K562 (cell line): ENCODE measurements around the gene FLRT1. TPM values are rescaled to one million over a fixed set of nuclear protein-coding genes. Genes with fewer than 3 reads are reported as not detected.

Source experiments
- ATAC-seq: fragments of 200-7000 bp; cut with Tn5 transposase; 3 replicates; pipeline ENCODE4 v1.9.1; 2020; ENCODE audit warnings: moderate library complexity
- BruUV-seq: library from RNA; stranded (reverse); fragments of 400-500 nt; replicated peaks from 2 replicates; lab custom pipeline; 2021; lab: Mats Ljungman, UMichigan
- CTCF ChIA-PET: fragments of 300-600 bp; formaldehyde crosslinking; extraction: SDS; loops from one replicate; lab custom pipeline; 2021; ENCODE audit warnings: low intra/inter-chr PET ratio; lab: Yijun Ruan, JAX
- POLR2A ChIA-PET: fragments of 300-600, 350-650 bp; sonication (Branson Sonifier 250); formaldehyde crosslinking; extraction: SDS; loops from one replicate; lab custom pipeline; 2021; ENCODE audit warnings: antibody characterized with exemption, inconsistent platforms; lab: Yijun Ruan, JAX
- DNase-seq, 4 experiments: peaks; one replicate each; pipeline versions ENCODE4 v3.0.0 to v3.0.0-alpha.2; 2011 to 2018; ENCODE audit warnings: low spot score in 3 of 4, mixed read lengths in 3 of 4; ENCODE audit errors: extremely low read depth in 1 of 4
- FAIRE-seq: peaks from 2 replicates; lab custom pipeline; 2011; peaks lifted over from hg19 to GRCh38; lab: Jason Lieb, UNC
- H2AFZ ChIP-seq: 2 replicates; pipeline ENCODE4 v1.6.0; 2011; ENCODE audit warnings: low read depth, low read length, control low read depth, inconsistent platforms
- H3K27ac ChIP-seq: fragments of 200-600 bp; 3 replicates; pipeline ENCODE4 v1.8.0; 2011; ENCODE audit warnings: low read depth, mild to moderate bottlenecking, control low read depth, inconsistent platforms, low read length, moderate library complexity, mixed read lengths; ENCODE audit errors: extremely low read depth
- H3K27me3 ChIP-seq, 2 experiments: fragments of 300-600 bp in 1 of 2; 2 replicates in 1 of 2; 3 replicates in 1 of 2; pipeline versions ENCODE4 v1.6.0 to v1.8.0; 2011; ENCODE audit warnings: inconsistent platforms in 2 of 2, low read length in 2 of 2, mild to moderate bottlenecking in 1 of 2, mixed read lengths in 1 of 2, moderate library complexity in 1 of 2; ENCODE audit not compliant: control insufficient read depth in 2 of 2, insufficient read depth in 2 of 2
- H3K36me3 ChIP-seq: fragments of 300-600 bp; 3 replicates; pipeline ENCODE4 v1.8.0; 2011; ENCODE audit warnings: mild to moderate bottlenecking, low read length, inconsistent platforms; ENCODE audit not compliant: control insufficient read depth, insufficient read depth
- H3K4me1 ChIP-seq, 2 experiments: fragments of 200-600 bp in 1 of 2; replicated peaks in 1 of 2; 2 replicates in 1 of 2; 3 replicates in 1 of 2; pipeline versions ENCODE4 v1.5.1 to v1.8.0; 2011; ENCODE audit warnings: inconsistent platforms in 2 of 2, low read length in 2 of 2, mild to moderate bottlenecking in 1 of 2, mixed read lengths in 1 of 2, moderate library complexity in 1 of 2; ENCODE audit not compliant: control insufficient read depth in 2 of 2, insufficient read depth in 2 of 2
- H3K4me2 ChIP-seq: 2 replicates; pipeline ENCODE4 v1.6.1; 2011; ENCODE audit warnings: low read length, control low read depth, inconsistent platforms, mixed read lengths; ENCODE audit not compliant: insufficient read depth
- H3K4me3 ChIP-seq: fragments of 200-600 bp; sonication (generic), shearing (Covaris generic); 2 replicates; pipeline ENCODE4 v1.5.1; 2016; ENCODE audit warnings: control low read depth, inconsistent platforms
- H3K79me2 ChIP-seq: fragments of 200-600 bp; 3 replicates; pipeline ENCODE4 v1.8.0; 2011; ENCODE audit warnings: low read length, inconsistent platforms; ENCODE audit not compliant: control insufficient read depth, insufficient read depth
- H3K9ac ChIP-seq, 2 experiments: 2 replicates each; pipeline versions ENCODE4 v1.6.0 to v1.6.1; 2011; ENCODE audit warnings: low read depth in 2 of 2, low read length in 2 of 2, control low read depth in 1 of 2, inconsistent platforms in 1 of 2, mild to moderate bottlenecking in 1 of 2, mixed read lengths in 1 of 2; ENCODE audit not compliant: insufficient read depth in 1 of 2
- H3K9me1 ChIP-seq: one replicate; pipeline ENCODE4 v1.6.0; 2011; ENCODE audit warnings: inconsistent platforms, mild to moderate bottlenecking, low read length, moderate library complexity; ENCODE audit not compliant: control insufficient read depth, insufficient read depth
- H3K9me3 ChIP-seq: replicated peaks from 2 replicates; pipeline ENCODE4 v1.5.1; 2011; ENCODE audit warnings: low read depth, low read length, inconsistent platforms; ENCODE audit not compliant: control insufficient read depth, insufficient read depth
- H4K20me1 ChIP-seq: replicated peaks from 2 replicates; pipeline ENCODE4 v1.6.1; 2011; ENCODE audit warnings: low read length, inconsistent platforms, mixed read lengths; ENCODE audit not compliant: control insufficient read depth, insufficient read depth
- BCOR ChIP-seq: fragments of 450-650 bp; IDR thresholded peaks from 2 replicates; pipeline ENCODE4 v1.6.1; 2016
- BDP1 ChIP-seq: IDR thresholded peaks from 3 replicates; pipeline ENCODE4 v1.6.1; 2011; ENCODE audit not compliant: insufficient read length, insufficient read depth
- CHD4 ChIP-seq: fragments of 200-600 bp; sonication (generic); IDR thresholded peaks from 3 replicates; pipeline ENCODE4 v1.6.1; 2012; ENCODE audit warnings: low read depth, mild to moderate bottlenecking, mixed read lengths, low read length, inconsistent platforms; ENCODE audit not compliant: insufficient read depth, insufficient replicate concordance, poor library complexity, severe bottlenecking
- ESRRA ChIP-seq: fragments of 450-650 bp; IDR thresholded peaks from 2 replicates; pipeline ENCODE4 v1.6.1; 2014; ENCODE audit warnings: low read depth, mild to moderate bottlenecking, moderate library complexity, borderline replicate concordance
- GATAD2A ChIP-seq: fragments of 450-650 bp; IDR thresholded peaks from 2 replicates; pipeline ENCODE4 v1.6.1; 2017
- GTF2E2 ChIP-seq: fragments of 200-800 bp; sonication (Bioruptor generic); IDR thresholded peaks from 2 replicates; pipeline ENCODE4 v1.6.1; 2016; ENCODE audit warnings: missing genetic modification characterization, missing compliant biosample characterization
- HDAC2 ChIP-seq: fragments of 450-650 bp; IDR thresholded peaks from 2 replicates; pipeline ENCODE4 v1.6.1; 2016; ENCODE audit warnings: mild to moderate bottlenecking
- JUNB ChIP-seq: fragments of 450-650 bp; formaldehyde crosslinking; conservative IDR thresholded peaks from 2 replicates; pipeline ENCODE4 v1.4.0; 2020; ENCODE audit warnings: mild to moderate bottlenecking
- NBN ChIP-seq: fragments of 450-650 bp; IDR thresholded peaks from 2 replicates; pipeline ENCODE4 v1.6.1; 2016; ENCODE audit warnings: low read depth, mild to moderate bottlenecking
- PHF21A ChIP-seq: fragments of 450-650 bp; IDR thresholded peaks from 2 replicates; pipeline ENCODE4 v1.6.1; 2017; ENCODE audit warnings: low read depth, borderline replicate concordance
- RBM22 ChIP-seq: fragments of 200-400 bp; formaldehyde crosslinking; IDR thresholded peaks from 2 replicates; pipeline ENCODE4 v1.6.1; 2018; ENCODE audit warnings: low read length, low read depth; ENCODE audit not compliant: poor library complexity, severe bottlenecking
- RCOR1 ChIP-seq, 2 experiments: IDR thresholded peaks; 2 replicates each; pipeline ENCODE4 v1.6.1; 2012; ENCODE audit warnings: low read depth in 2 of 2, low read length in 2 of 2, borderline replicate concordance in 1 of 2, improper control_type of control experiment in 1 of 2
- SMAD1 ChIP-seq: fragments of 150-350 bp; IDR thresholded peaks from 2 replicates; pipeline ENCODE4 v1.6.1; 2014; ENCODE audit warnings: low read length, low read depth; ENCODE audit not compliant: partially characterized antibody
- SUPT5H ChIP-seq: fragments of 450-650 bp; IDR thresholded peaks from 2 replicates; pipeline ENCODE4 v1.6.1; 2016
- THRAP3 ChIP-seq: fragments of 450-650 bp; IDR thresholded peaks from 2 replicates; pipeline ENCODE4 v1.6.1; 2016; ENCODE audit warnings: mild to moderate bottlenecking, inconsistent platforms, borderline replicate concordance
- ZNF121 ChIP-seq: sonication (generic); formaldehyde crosslinking; conservative IDR thresholded peaks from 2 replicates; pipeline ENCODE4 v1.8.0; 2022; ENCODE audit warnings: missing genetic modification reagents
- ZNF696 ChIP-seq: fragments of 250-450 bp; sonication (Bioruptor Pico); conservative IDR thresholded peaks from 2 replicates; pipeline ENCODE4 v1.4.0; 2020; ENCODE audit warnings: mild to moderate bottlenecking, moderate library complexity
- WGBS: fragments of 100-300 bp; shearing (Covaris generic); methylation state at CpG from one replicate; pipeline ENCODE4 v1.1.6; 2016; ENCODE audit warnings: low coverage, mixed read lengths; ENCODE audit not compliant: insufficient coverage; ENCODE audit errors: missing lambda C conversion rate; 5-methylcytosine and 5-hydroxymethylcytosine counted together
- in situ Hi-C: fragments of 300-500 bp; cut with MboI; formaldehyde crosslinking; loops from 4 replicates; pipeline ENCODE4 v1.15.0; 2018; ENCODE audit warnings: inconsistent platforms, mixed read lengths
- intact Hi-C: fragments of 100-400 bp; cut with micrococcal nuclease; formaldehyde crosslinking; loops from 2 replicates; pipeline ENCODE4 v1.14.2; 2022
- polyA plus RNA-seq, 8 experiments: library from polyadenylated mRNA; depleted of rRNA in 4 of 8; stranded (reverse) in 5 of 8; unstranded in 3 of 8; fragments of >200 nt; fragmentation: Nextera tagmentation in 2 of 8; fragmentation: Illumina TruSeq in 1 of 8; extraction: Ambion mirVana in 2 of 8; extraction: Trizol in 1 of 8; gene quantifications; 2 replicates each; pipeline versions ENCODE4 v1.2.1 to v1.2.3, GENCODE V29; 2011 to 2014; ENCODE audit warnings: inconsistent platforms in 1 of 8, missing spikeins in 1 of 8
- total RNA-seq, 7 experiments: library from RNA; depleted of rRNA in 6 of 7; stranded (reverse); fragments of >200 nt in 6 of 7; fragmentation: Illumina TruSeq in 2 of 7; extraction: Trizol in 2 of 7; gene quantifications; 2 replicates each; pipeline versions ENCODE4 v1.2.1 to v1.2.3, GENCODE V29; 2011 to 2021; ENCODE audit warnings: low replicate concordance in 1 of 7
- TF ChIP-seq, protein P1 (sequence below), 2 experiments: fragments of 450-650 bp in 1 of 2; sonication (generic) in 1 of 2; formaldehyde crosslinking in 1 of 2; IDR thresholded peaks in 1 of 2; conservative IDR thresholded peaks in 1 of 2; 2 replicates each; pipeline versions ENCODE4 v1.6.1 to v1.8.1; 2016 to 2023; ENCODE audit warnings: mild to moderate bottlenecking in 2 of 2, moderate library complexity in 2 of 2, inconsistent platforms in 1 of 2, missing genetic modification reagents in 1 of 2
- TF ChIP-seq, protein P2 (sequence below): sonication (generic); formaldehyde crosslinking; IDR thresholded peaks from 2 replicates; pipeline ENCODE4 v1.8.1; 2023; ENCODE audit warnings: mild to moderate bottlenecking, missing genetic modification reagents

The FLRT1 gene
- total and polyA plus RNA-seq, 9 of the 15 experiments (the other 6 are each of a cell fraction or from before 2014, with no cell fraction given) = not detected

- H3K4me2 ChIP-seq = no peak overlapping the region
- POLR2A ChIA-PET = interaction anchor here (0.6 to 2.8 kb wide), 4 partner anchors 11 to 159 kb away, joined by 3 to 12 read pairs (median 4); no protein-coding TSS in a partner anchor
- TF ChIP-seq ZNF121 (CRISPR knock-in tag) (0 out of 2 replicates have a peak, but pooled peaks have one; percentile 43), RCOR1 (IDR thresholded peaks at IDR 0.05; ENCODE audit: borderline replicate concordance in 1 of 2, low read depth in 2 of 2, low read length in 2 of 2) (0 out of 4 replicates have a peak, but pooled peaks of 1 of the 2 experiments have one; percentile 35), HDAC2 (peak; percentile 60; the same call in 1 of the 2 replicates), THRAP3 (no peak), GATAD2A (no peak), BDP1 (no peak), GTF2E2 (tag) (no peak), SMAD1 (no peak), ESRRA (peak; percentile 55), CHD4 (peak; percentile 57), NBN (no peak), ZNF696 (CRISPR knock-in tag) (no peak), SUPT5H (no peak), PHF21A (no peak), JUNB (no peak), RBM22 (peak; percentile 61), BCOR (peak; percentile 87)
- TF ChIP-seq, protein P1, sequence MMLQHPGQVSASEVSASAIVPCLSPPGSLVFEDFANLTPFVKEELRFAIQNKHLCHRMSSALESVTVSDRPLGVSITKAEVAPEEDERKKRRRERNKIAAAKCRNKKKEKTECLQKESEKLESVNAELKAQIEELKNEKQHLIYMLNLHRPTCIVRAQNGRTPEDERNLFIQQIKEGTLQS (IDR thresholded peaks at IDR 0.05) = no peak
- TF ChIP-seq, protein P1 (CRISPR knock-in tag; conservative IDR thresholded peaks at IDR 0.05) = no peak
- TF ChIP-seq, protein P2, sequence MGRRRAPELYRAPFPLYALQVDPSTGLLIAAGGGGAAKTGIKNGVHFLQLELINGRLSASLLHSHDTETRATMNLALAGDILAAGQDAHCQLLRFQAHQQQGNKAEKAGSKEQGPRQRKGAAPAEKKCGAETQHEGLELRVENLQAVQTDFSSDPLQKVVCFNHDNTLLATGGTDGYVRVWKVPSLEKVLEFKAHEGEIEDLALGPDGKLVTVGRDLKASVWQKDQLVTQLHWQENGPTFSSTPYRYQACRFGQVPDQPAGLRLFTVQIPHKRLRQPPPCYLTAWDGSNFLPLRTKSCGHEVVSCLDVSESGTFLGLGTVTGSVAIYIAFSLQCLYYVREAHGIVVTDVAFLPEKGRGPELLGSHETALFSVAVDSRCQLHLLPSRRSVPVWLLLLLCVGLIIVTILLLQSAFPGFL = no peak
These were observed 34.0 kb upstream of the FLRT1 start for GRCh38 chr11:64001484-64002420.

More at GRCh38 chr11:64001484-64002420, 34.0 kb upstream of the FLRT1 start:
- ATAC-seq = no peak
- H3K79me2 ChIP-seq = no peaks in the 10 kb centered on the region
- H4K20me1 ChIP-seq = peaks cover 34% of the 10 kb centered on the region
- H3K4me3 ChIP-seq = no peak overlapping the region
- no TSS peak for BruUV-seq
- CTCF ChIA-PET = no interaction called here
- in situ Hi-C loops (no loop called here), intact Hi-C loops (loop anchor here (10.0 kb wide), 2 partner anchors 93 to 143 kb away; no protein-coding TSS in a partner anchor)
- no peak for DNase-seq
- no peak for FAIRE-seq
- H3K4me1 ChIP-seq = peaks cover 0 to 78% of the 10 kb centered on the region in 2 experiments; a peak in 2 of 5 replicates
- peaks cover 2% of the 10 kb centered on the region for H3K9me1 ChIP-seq
- H3K36me3 ChIP-seq = peaks cover 42% of the 10 kb centered on the region; the same call in 2 of the 3 replicates
- no peak overlapping the region for H3K27ac ChIP-seq
- no peaks in the 10 kb centered on the region for H3K9me3 ChIP-seq
- 87% methylated on average over 21 of the region's 23 CpGs for WGBS
- no peak overlapping the region for H2AFZ ChIP-seq
- H3K9ac ChIP-seq = peak overlapping the region in 1 of 2 experiments; percentile 48; a peak in 1 of 4 replicates
- no peaks in the 10 kb centered on the region for H3K27me3 ChIP-seq
